HFF-Myc (cell line): Measurements from ENCODE around the gene ARSB.
"Not testable (repeated sequence)": the region's sequence is repeated elsewhere in the genome, so short reads cannot be mapped to it uniquely, and the experiment has no call there.

Experiments
- DNase-seq: peaks from one replicate; pipeline ENCODE4 v3.0.0-alpha.2; 2011; ENCODE audit warnings: low read depth; ENCODE audit errors: extremely low read depth
- H3K4me3 ChIP-seq: replicated peaks from 2 replicates; pipeline ENCODE4 v1.5.1; 2011; ENCODE audit warnings: low read depth, mild to moderate bottlenecking, control low read depth, low read length
- CTCF ChIP-seq: IDR thresholded peaks from 2 replicates; pipeline ENCODE4 v1.5.1; 2012; ENCODE audit warnings: mild to moderate bottlenecking, low read depth, low read length, control low read depth; ENCODE audit errors: missing control alignments

The ARSB gene

GRCh38 chr5:78919796-78920195 is 65.3 kb downstream of the ARSB start:
- H3K4me3 ChIP-seq = no peak overlapping the region
- DNase-seq = no peak
- no peak for TF ChIP-seq CTCF

DNA sequence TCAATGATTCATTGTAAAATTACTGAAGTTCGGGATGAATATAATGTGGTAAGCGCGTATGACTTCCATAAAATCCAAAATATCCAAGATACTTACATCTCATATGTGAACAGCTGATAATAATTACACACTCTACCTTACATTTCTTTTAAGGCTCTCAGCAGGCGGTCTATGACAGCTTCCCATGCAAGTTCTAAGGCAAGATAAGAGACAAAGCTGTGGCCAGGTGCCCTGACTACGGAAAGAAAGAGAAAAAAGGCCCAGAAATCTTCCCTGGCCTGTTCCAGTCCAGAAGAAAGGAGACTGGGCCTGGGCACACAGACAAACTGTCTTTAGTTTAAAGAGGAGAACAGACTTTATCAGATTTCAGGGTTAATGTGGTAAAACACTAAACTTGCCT is 69.1 kb downstream of the ARSB start:
- TF ChIP-seq CTCF = no peak
- DNase-seq = no peak
- no peak overlapping the region for H3K4me3 ChIP-seq

DNA sequence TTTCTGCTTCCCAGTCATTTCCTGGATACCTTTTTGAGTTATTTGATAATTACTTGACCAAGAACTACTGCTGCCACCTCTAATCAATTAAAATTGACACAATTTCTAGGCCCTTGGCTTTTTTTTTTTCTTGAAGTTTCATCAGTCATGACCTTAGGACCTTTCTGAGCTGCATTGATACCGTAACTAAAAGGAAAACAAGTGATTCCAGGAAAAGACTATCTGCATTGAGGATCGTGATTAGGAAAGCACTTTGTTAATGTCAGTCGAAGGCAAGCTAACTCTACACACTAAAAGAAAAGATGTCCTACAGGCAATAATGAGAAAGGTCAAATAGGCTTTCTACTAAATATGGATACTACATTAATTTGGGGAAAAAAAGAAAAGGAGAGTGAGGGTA is 69.9 kb downstream of the ARSB start:
- TF ChIP-seq CTCF = no peak
- H3K4me3 ChIP-seq = no peak overlapping the region
- no peak for DNase-seq

- TF ChIP-seq CTCF = no peak
- no peak for DNase-seq
These were observed 72.3 kb downstream of the ARSB start for GRCh38 chr5:78912811-78913210.

DNA sequence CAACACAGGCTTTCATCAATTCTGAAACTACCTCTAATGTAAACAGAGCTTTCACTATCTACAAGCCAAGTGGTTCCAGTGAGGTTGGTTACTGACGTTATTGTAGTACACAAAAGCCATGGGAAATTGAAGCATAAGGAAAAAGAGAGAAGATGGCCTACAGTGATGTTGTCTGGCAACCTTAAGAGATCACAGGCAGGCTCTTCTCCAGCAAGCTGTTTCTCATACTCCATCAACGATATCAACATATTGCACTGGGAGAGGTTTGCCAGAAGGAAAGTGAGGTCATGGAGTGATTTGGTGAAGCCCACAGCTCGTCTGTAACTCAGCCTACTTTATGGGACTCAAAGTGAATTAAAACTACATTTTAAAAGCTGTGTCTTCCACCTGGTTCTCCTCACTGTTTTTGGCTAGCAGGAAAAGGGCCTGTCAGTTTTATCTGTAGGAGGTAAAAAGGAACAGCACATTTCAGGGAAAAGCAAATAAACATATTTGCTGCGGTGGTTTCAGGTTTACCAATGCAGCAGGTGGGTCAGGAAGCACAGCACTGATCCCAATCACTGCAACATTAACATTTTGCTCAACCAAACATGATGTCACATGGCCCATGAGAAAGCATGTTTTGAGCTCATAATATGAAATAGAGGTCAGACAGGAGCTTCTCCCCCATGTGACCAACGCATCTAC is 72.9 kb downstream of the ARSB start:
- H3K4me3 ChIP-seq = no peak overlapping the region
- DNase-seq = no peak
- no peak for TF ChIP-seq CTCF

More at GRCh38 chr5:78912811-78913210, 72.3 kb downstream of the ARSB start:
- H3K4me3 ChIP-seq = no peak overlapping the region

GRCh38 chr5:78909224-78909983 is 75.7 kb downstream of the ARSB start:
- not testable (repeated sequence) for DNase-seq, H3K4me3 ChIP-seq

GRCh38 chr5:78908173-78909061 is 76.7 kb downstream of the ARSB start:
- H3K4me3 ChIP-seq = peak overlapping the region; percentile 16
- peak; percentile 91 for DNase-seq
- no peak for TF ChIP-seq CTCF
